Heart right ventricle (tissue), 16 donors: ENCODE measurements around the gene COL25A1. TPM values are rescaled to one million over a fixed set of nuclear protein-coding genes. Genes with fewer than 3 reads are reported as not detected.

Experiments used
- ATAC-seq, 8 donors: fragments of 200-7000 bp; cut with Tn5 transposase; one replicate each; pipeline ENCODE4 v1.9.1; 2020; ENCODE audit warnings: mild to moderate bottlenecking in 8 of 8, moderate library complexity in 8 of 8, moderate number of reproducible peaks in 1 of 8
- DNase-seq, 2 donors: peaks; one replicate each; pipeline ENCODE4 v3.0.0-alpha.2; 2020
- H3K27ac ChIP-seq, 10 donors: fragments of 200-600 bp; sonication (generic) in 2 of 10; one replicate each; pipeline versions ENCODE4 v1.5.0 to v1.8.0; 2020 to 2022; ENCODE audit warnings: mild to moderate bottlenecking in 3 of 10
- H3K27me3 ChIP-seq, 7 donors: fragments of 200-600 bp; one replicate each; pipeline ENCODE4 v1.8.0; 2021 to 2022; ENCODE audit warnings: mild to moderate bottlenecking in 2 of 7
- H3K36me3 ChIP-seq, 9 donors: fragments of 200-600 bp; sonication (generic) in 1 of 9; one replicate each; pipeline versions ENCODE4 v1.5.0 to v1.8.0; 2020 to 2022; ENCODE audit warnings: mild to moderate bottlenecking in 2 of 9
- H3K4me1 ChIP-seq, 9 donors: fragments of 200-600 bp; sonication (generic) in 1 of 9; one replicate each; pipeline versions ENCODE4 v1.5.0 to v1.8.0; 2020 to 2022; ENCODE audit warnings: mild to moderate bottlenecking in 4 of 9
- H3K4me3 ChIP-seq, 10 donors: fragments of 200-600 bp; sonication (generic) in 2 of 10; one replicate each; pipeline versions ENCODE4 v1.5.0 to v1.8.0; 2020 to 2022; ENCODE audit warnings: mild to moderate bottlenecking in 7 of 10, moderate library complexity in 2 of 10
- H3K9me3 ChIP-seq, 11 donors: fragments of 200-600 bp in 10 of 11; sonication (generic) in 2 of 11; one replicate each; pipeline versions ENCODE4 v1.5.0 to v1.8.0; 2013 to 2022; ENCODE audit warnings: mild to moderate bottlenecking in 2 of 11, control low read depth in 1 of 11, moderate library complexity in 1 of 11
- WGBS, 2 donors: extraction: QIAGEN DNeasy Blood & Tissue Kit; methylation state at CpG; one replicate each; pipeline ENCODE4 v1.1.7; 2013; ENCODE audit warnings: inconsistent platforms in 1 of 2; 5-methylcytosine and 5-hydroxymethylcytosine counted together
- intact Hi-C, 10 donors: fragments of 100-400 bp; cut with DNase I; formaldehyde crosslinking; loops; one replicate each; pipeline versions ENCODE4 v1.11.1 to v1.14.2; 2022
- polyA plus RNA-seq, 2 donors: library from polyadenylated mRNA; stranded (reverse); fragments of 200-250 nt; gene quantifications; one replicate each; pipeline ENCODE4 v1.2.3, GENCODE V29; 2013
- total RNA-seq, 10 donors: library from RNA; stranded (reverse); fragmentation: NEBNext Ultra II Directional in 3 of 10; extraction: Animal tissue kit (Norgen Biotek cat#: 25700) in 3 of 10; gene quantifications; one replicate each; pipeline versions ENCODE4 v1.2.1 to v1.2.4, GENCODE V29; 2021 to 2023
- TF ChIP-seq, protein P1 (sequence below), 9 donors: fragments of 200-600 bp; sonication (generic) in 2 of 9; IDR thresholded peaks; one replicate each; pipeline versions ENCODE4 v1.5.0 to v1.8.0; 2021 to 2022; ENCODE audit warnings: antibody characterized with exemption in 9 of 9, mild to moderate bottlenecking in 5 of 9, moderate library complexity in 1 of 9
- donor health status: Arrhythmogenic right ventricular cardiomyopathy.
- donor health status: ischemic (EF 13 %, LVEDD 7.1; RV severe dilation, severe dysfunction).
- donor health status: healthy with polysubstance abuse.
- donor health status: DM: no; HTN: yes; CAD: no.
- donor health status: DM: no; HTN: no; CAD: no.
- donor health status: ischemic (EF 25% LVEDD 6.9; RV normal size, moderate dysfunction).
- donor health status: ischemic (EF 25% LVEDD 5.7; RV mildly dilated, moderate dysfunction).
- donor health status: healthy.
- donor health status: DM: yes; HTN: yes; CAD: no.
- donor health status: Ischemic cardiomyopathy.
- donor health status: ischemic (EF 35%, LVEDD 5.7; RV mildly dilated, moderate dysfunction).
- donor health status: nonischemic (EF 11% LVEDD 7.7; RV severe dilation, severe dysfunction).
- donor health status: DM: yes; HTN: yes; CAD: no.
- donor health status: PGD.
- donor health status: ischemic (EF 29% LVEDD 5.4; RV normal size, mild dysfunction).
- donor health status: nonischemic (EF 23%, LVEDD 6.1; RV moderate dilation, normal function).

Gene COL25A1
- total and polyA plus RNA-seq, 12 donors, result 0.07 to 1.2 (median 0.41) TPM

DNA sequence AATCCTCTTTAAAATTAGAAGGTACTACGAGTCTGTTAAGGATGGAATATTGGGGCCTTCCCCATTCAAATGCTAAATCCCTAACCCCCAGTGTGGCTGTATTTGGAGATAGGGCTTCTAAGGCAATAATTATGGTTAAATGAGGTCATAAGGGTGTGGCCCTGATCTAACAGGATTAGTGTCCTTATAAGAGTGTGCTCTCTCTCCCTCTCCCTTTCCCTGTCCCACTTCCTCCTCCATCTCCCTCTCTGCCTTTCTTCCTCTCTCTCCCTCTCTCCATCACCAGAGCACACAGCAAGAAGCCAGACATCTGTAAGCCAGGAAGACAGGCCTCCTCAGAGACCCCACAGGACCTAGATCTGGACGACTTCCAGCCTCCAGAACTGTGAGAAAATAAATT, 116.9 kb downstream of the COL25A1 start:
- no peaks in the 10 kb centered on the region for H3K27me3 ChIP-seq
- H3K9me3 ChIP-seq, result peaks cover 0 to 9% (median 0%) of the 10 kb centered on the region in 11 donors
- intact Hi-C loops, result loop anchor here in 1 of 10 donors (10.0 kb wide), 1 partner anchor 221 kb away; no protein-coding TSS in a partner anchor
- no peaks in the 10 kb centered on the region for H3K36me3 ChIP-seq
- peaks cover 0 to 28% (median 17%) of the 10 kb centered on the region in 9 donors for H3K4me1 ChIP-seq
- no peak for DNase-seq
- H3K4me3 ChIP-seq, result no peak overlapping the region
- TF ChIP-seq, protein P1, sequence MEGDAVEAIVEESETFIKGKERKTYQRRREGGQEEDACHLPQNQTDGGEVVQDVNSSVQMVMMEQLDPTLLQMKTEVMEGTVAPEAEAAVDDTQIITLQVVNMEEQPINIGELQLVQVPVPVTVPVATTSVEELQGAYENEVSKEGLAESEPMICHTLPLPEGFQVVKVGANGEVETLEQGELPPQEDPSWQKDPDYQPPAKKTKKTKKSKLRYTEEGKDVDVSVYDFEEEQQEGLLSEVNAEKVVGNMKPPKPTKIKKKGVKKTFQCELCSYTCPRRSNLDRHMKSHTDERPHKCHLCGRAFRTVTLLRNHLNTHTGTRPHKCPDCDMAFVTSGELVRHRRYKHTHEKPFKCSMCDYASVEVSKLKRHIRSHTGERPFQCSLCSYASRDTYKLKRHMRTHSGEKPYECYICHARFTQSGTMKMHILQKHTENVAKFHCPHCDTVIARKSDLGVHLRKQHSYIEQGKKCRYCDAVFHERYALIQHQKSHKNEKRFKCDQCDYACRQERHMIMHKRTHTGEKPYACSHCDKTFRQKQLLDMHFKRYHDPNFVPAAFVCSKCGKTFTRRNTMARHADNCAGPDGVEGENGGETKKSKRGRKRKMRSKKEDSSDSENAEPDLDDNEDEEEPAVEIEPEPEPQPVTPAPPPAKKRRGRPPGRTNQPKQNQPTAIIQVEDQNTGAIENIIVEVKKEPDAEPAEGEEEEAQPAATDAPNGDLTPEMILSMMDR (IDR thresholded peaks at IDR 0.05), result no peak
- no peak for ATAC-seq
- WGBS, 2 donors, result 75 to 81% methylated on average over 2 of the region's 2 CpGs
- H3K27ac ChIP-seq, result peak overlapping the region in 5 of 10 donors; percentile 64 to 74 (median 68)

DNA sequence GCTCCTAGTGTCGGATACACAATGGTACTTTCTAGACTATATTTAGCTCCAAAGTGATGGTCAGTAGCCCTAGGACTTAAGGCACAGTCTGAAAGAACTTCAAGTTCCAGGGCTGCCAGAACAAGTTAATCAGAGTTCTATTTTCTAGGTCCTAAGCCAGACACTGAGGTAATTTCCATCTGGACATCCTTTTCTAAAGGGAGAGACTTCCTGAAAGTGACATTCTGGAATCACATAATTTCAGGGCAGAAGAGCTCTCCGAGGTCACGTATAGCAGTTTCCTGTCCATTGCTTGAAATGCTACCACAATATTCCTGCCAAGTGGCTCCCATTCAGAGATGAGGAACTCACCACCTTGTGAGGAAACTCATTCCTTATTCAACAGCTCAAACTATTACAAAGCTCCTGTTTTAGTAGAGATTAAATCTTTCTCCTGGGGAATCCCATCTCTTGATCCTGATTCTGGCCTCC, 117.9 kb downstream of the COL25A1 start:
- Histone ChIP-seq H3K4me1 (peaks cover 0 to 28% (median 17%) of the 10 kb centered on the region in 9 donors), H3K9me3 (peaks cover 0 to 9% (median 0%) of the 10 kb centered on the region in 11 donors), H3K27me3 (no peaks in the 10 kb centered on the region), H3K27ac (peak overlapping the region; percentile 23 to 74 (median 62)), H3K4me3 (no peak overlapping the region), H3K36me3 (no peaks in the 10 kb centered on the region)
- intact Hi-C loops, result loop anchor here in 2 of 10 donors (5.0 to 10.0 kb wide), 2 partner anchors 118 to 220 kb away; partner anchors contain the start of gene COL25A1 (in 2 of the 2)
- TF ChIP-seq, protein P1 (IDR thresholded peaks at IDR 0.05), result no peak
- DNase-seq (peak; percentile 21 to 52), ATAC-seq (peak; percentile 79 to 98 (median 96))
- WGBS, 2 donors, result 35 to 52% methylated on average over 3 of the region's 3 CpGs

DNA sequence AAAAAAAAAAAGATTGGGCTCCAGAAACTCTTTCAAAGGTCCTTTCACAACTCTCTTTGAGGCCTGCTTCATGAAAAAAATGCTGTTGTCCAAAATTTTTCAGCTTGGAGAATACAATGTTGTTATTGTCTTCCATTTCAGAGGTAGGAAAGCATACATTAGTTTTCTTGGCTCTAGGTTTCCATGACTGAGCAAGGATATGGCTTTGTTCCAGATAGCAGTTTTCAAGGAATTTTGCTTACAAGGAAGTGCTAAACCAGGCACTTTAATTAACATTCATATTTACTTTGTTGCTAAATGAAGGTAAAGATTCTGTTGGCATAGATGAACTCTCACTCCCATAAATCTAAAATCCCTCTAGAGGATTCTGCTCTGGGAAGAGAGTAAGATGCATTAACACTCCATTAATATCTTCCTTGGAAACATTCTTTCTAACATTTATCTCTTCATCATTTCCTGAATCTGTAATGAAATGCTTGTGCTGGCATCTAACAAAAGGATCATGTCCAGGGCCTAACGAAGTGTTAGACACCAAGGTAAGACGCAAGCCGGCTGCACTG, 118.4 kb downstream of the COL25A1 start:
- WGBS, 2 donors, result 45 to 57% methylated on average over 3 of the region's 3 CpGs
- Histone ChIP-seq H3K27me3 (no peaks in the 10 kb centered on the region), H3K27ac (peak overlapping the region; percentile 1 to 74 (median 62)), H3K4me1 (peaks cover 0 to 28% (median 17%) of the 10 kb centered on the region in 9 donors), H3K9me3 (peaks cover 0 to 9% (median 0%) of the 10 kb centered on the region in 11 donors), H3K4me3 (no peak overlapping the region), H3K36me3 (no peaks in the 10 kb centered on the region)
- DNase-seq (no peak), ATAC-seq (peak in 1 of 8 donors; percentile 12)
- TF ChIP-seq, protein P1 (IDR thresholded peaks at IDR 0.05), result peak in 1 of 9 donors; percentile 30
- intact Hi-C loops, result loop anchor here in 2 of 10 donors (5.0 to 10.0 kb wide), 2 partner anchors 118 to 219 kb away; partner anchors contain the start of gene COL25A1 (in 2 of the 2)

DNA sequence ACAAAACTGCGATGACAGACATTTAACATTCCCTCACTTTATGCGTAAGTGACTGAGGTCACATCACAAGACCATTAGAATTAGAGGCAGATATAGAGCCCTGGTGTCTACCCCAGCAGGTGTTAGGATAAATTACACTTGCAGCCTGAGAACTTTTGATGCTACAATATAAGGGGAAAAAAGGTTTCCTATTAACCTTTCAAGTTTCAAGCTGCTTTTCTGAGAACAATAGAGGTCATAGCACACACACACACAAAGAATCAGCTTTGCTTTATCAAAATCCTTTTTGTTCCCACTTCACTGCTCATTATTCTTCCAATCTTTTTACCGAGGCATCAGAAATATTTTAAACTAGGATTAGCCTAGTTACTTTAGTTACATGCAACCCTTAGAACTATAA, 119.8 kb downstream of the COL25A1 start:
- intact Hi-C loops, result loop anchor here in 2 of 10 donors (5.0 to 10.0 kb wide), 2 partner anchors 120 to 218 kb away; partner anchors contain the start of gene COL25A1 (in 2 of the 2)
- 59 to 60% methylated on average over 3 of the region's 3 CpGs for WGBS, 2 donors
- TF ChIP-seq, protein P1 (IDR thresholded peaks at IDR 0.05), result no peak

More for the DNA sequence above, 119.8 kb downstream of the COL25A1 start:
- Histone ChIP-seq H3K4me1 (peaks cover 0 to 28% (median 17%) of the 10 kb centered on the region in 9 donors), H3K36me3 (no peaks in the 10 kb centered on the region), H3K27me3 (no peaks in the 10 kb centered on the region), H3K27ac (no peak overlapping the region), H3K4me3 (no peak overlapping the region), H3K9me3 (peaks cover 0 to 9% (median 0%) of the 10 kb centered on the region in 11 donors)
- DNase-seq, result no peak
- ATAC-seq, result no peak
